Measurements from ENCODE around the gene MTMR12. TPM values are rescaled to one million over a fixed set of nuclear protein-coding genes. Genes with fewer than 3 reads are reported as not detected.
A peak's percentile ranks its signal among the peaks of the same experiment; 100 is the strongest.

Gene MTMR12
- total RNA-seq, 1 experiment from 2014 or later: 12.1 TPM

- Histone ChIP-seq H3K27me3 (no peaks in the 10 kb centered on the region), H3K9me3 (no peaks in the 10 kb centered on the region), H3K4me3 (no peak overlapping the region), H3K36me3 (peaks cover 41% of the 10 kb centered on the region)
- no peak for DNase-seq
These were observed 38.9 kb downstream of the MTMR12 start for GRCh38 chr5:32273821-32274220.

- Histone ChIP-seq H3K36me3 (peaks cover 45% of the 10 kb centered on the region), H3K9me3 (no peaks in the 10 kb centered on the region), H3K4me3 (no peak overlapping the region), H3K27me3 (no peaks in the 10 kb centered on the region)
- DNase-seq: no peak
These were observed 40.0 kb downstream of the MTMR12 start for GRCh38 chr5:32272746-32273145.

DNA sequence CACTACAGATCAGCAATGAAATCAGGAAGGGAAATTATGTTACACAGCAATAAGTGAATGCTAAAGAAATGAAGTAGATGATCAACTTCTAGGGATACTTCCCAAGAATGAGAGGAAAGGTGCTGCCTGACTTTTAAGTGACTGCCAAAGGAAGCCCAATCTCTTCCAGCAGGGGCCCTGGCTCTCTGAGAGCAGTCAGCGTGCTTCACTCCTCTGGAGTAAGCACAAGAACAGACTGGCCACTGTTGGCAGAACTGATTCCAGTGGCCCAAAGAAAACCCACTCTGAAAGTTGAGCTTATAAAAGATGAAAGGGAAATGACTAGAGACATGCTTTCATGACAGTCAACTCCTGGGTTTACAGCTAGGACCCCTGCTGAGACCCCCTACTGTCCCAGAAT, 41.8 kb downstream of the MTMR12 start:
- no peaks in the 10 kb centered on the region for H3K9me3 ChIP-seq
- no peak for DNase-seq
- H3K27me3 ChIP-seq: no peaks in the 10 kb centered on the region
- H3K4me3 ChIP-seq: no peak overlapping the region
- peaks cover 48% of the 10 kb centered on the region for H3K36me3 ChIP-seq

- no peaks in the 10 kb centered on the region for H3K9me3 ChIP-seq
- no peaks in the 10 kb centered on the region for H3K27me3 ChIP-seq
- peaks cover 44% of the 10 kb centered on the region for H3K36me3 ChIP-seq
- DNase-seq: no peak
- H3K4me3 ChIP-seq: no peak overlapping the region
These were observed 42.6 kb downstream of the MTMR12 start for GRCh38 chr5:32270178-32270577.

DNA sequence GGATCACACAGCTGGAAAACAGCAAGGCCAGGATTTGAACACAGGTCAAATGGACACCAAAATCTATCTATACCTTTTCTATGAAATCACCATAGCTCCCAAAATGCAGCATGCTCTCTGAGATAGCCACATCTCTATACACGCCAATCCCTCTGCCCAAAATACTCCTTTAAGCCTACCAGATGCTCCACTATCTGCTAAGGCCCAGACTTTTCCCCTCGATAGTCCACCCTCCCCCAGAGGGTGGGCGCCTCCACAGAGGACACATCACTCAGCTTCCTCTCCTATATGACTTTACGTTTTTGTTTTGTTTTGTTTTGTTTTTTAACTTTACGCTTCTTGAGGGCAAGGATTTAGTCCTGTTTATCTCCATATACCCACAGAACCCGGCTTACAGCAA, 46.8 kb downstream of the MTMR12 start:
- H3K36me3 ChIP-seq: peaks cover 45% of the 10 kb centered on the region
- DNase-seq: no peak
- H3K9me3 ChIP-seq: no peaks in the 10 kb centered on the region
- H3K4me3 ChIP-seq: no peak overlapping the region
- no peaks in the 10 kb centered on the region for H3K27me3 ChIP-seq

DNA sequence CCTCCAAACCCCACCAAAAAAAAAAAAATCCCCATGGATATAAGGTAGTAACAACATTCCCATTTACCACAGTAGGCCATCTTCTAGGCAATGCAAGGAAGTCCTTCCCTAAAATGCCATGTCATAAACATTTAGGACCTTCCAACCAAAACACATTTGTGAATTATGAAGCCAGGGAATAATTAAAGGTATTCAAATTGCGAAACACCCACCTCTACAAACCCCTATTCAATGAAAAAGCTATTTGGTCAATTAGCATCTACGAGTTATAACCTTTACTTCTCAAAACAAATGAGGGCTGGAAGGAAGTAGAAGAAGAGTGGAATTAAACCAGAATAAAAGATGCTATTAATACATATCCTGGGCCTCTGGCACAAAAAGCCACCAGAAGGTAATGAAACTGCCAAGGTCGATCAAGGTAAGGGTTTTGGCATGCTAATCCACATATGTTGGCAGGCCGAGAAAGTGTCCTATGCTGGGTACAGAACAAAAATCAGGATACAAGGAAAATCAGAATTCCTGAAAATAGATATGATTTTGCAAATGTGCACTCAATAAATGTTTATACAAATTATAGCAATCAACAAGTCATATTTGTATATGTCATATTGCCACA, 47.7 kb downstream of the MTMR12 start:
- Histone ChIP-seq H3K9me3 (no peaks in the 10 kb centered on the region), H3K4me3 (no peak overlapping the region), H3K36me3 (peaks cover 37% of the 10 kb centered on the region), H3K27me3 (no peaks in the 10 kb centered on the region)
- no peak for DNase-seq

DNA sequence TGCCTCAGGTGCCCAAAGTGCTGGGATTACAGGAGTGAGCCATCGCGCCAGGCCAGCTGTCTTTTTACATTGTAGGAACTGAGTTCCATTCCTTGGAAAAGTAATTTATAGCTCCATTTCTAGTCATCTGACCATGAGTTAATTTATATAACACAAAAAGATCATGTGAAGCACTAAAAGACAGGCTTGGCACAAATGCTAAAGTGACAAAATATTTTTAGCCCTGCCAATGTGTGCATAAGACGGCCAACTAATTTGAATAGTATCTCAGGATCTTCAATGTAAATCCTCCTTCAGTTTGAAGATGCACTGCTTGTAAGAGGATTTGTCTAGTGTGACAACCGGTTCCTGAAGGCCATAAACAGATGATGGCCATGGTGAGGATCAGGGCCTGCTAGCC, 49.1 kb downstream of the MTMR12 start:
- no peak for DNase-seq
- no peaks in the 10 kb centered on the region for H3K9me3 ChIP-seq
- H3K4me3 ChIP-seq: no peak overlapping the region
- no peaks in the 10 kb centered on the region for H3K27me3 ChIP-seq
- H3K36me3 ChIP-seq: peaks cover 42% of the 10 kb centered on the region

GRCh38 chr5:32261198-32261597, 51.5 kb downstream of the MTMR12 start:
- DNase-seq: no peak

DNA sequence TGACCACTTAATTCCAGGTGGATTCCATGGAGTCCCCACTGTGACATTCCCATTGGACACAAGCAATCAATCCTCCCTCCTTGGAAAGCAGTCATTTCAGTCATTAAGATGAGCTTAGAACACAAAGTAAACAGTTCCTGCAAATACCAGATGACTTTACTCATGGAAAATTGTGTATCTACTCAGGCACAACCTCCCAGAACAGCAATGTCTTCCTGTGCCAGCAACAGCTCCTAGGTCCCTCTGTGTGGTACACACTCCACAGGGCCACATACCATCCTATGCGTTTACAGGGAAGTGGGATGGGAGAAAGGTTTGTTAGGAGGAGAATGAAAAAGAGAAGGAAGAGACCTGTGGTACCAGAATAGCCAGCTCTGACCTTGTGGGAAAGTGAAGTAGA, 53.7 kb downstream of the MTMR12 start:
- H3K27me3 ChIP-seq: no peaks in the 10 kb centered on the region
- no peaks in the 10 kb centered on the region for H3K9me3 ChIP-seq
- no peak for DNase-seq
- H3K36me3 ChIP-seq: peaks cover 32% of the 10 kb centered on the region
- H3K4me3 ChIP-seq: no peak overlapping the region

More at GRCh38 chr5:32261198-32261597, 51.5 kb downstream of the MTMR12 start:
- H3K9me3 ChIP-seq: no peaks in the 10 kb centered on the region
- no peaks in the 10 kb centered on the region for H3K27me3 ChIP-seq
- peaks cover 35% of the 10 kb centered on the region for H3K36me3 ChIP-seq
- no peak overlapping the region for H3K4me3 ChIP-seq

- H3K4me3 ChIP-seq: no peak overlapping the region
- H3K36me3 ChIP-seq: peaks cover 33% of the 10 kb centered on the region
- H3K27me3 ChIP-seq: no peaks in the 10 kb centered on the region
- no peaks in the 10 kb centered on the region for H3K9me3 ChIP-seq
- DNase-seq: no peak
These were observed 54.3 kb downstream of the MTMR12 start for GRCh38 chr5:32258424-32258823.

- peak; percentile 17 for DNase-seq
- no peak overlapping the region for H3K4me3 ChIP-seq
- peaks cover 28% of the 10 kb centered on the region for H3K36me3 ChIP-seq
- no peaks in the 10 kb centered on the region for H3K27me3 ChIP-seq
- H3K9me3 ChIP-seq: no peaks in the 10 kb centered on the region
These were observed 57.2 kb downstream of the MTMR12 start for GRCh38 chr5:32255540-32255900.

DNA sequence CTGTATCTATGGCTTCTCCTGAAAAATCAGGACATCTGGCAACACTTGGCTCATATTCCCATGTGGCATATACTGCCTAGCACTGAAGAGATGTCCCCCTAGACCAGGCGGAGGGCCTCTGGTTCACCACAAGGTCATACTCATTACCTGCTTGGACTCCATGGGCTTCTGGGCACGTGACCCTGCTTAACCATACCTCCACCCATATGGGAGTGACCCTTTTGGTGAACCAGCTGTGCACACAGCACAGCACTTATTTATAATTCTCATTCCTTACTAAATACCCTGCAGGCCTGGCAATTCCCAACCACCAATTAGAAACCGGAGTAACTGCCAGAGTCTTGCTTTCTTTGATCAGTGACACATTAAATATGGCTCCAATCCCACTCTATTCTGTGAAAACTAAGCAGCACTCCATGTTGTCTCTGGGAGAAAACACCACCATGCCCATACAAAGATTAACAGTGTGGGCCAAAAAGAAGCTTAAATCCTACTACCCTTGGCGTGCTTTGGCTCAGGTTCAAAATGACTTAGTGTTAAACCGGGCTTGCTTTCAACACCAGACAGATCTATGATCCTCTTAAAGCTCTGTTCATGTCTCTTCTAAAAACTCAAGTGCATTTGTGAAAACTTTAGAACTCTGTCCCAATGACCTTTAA, 57.7 kb downstream of the MTMR12 start:
- peak; percentile 89 for DNase-seq
- Histone ChIP-seq H3K4me3 (no peak overlapping the region), H3K9me3 (no peaks in the 10 kb centered on the region), H3K36me3 (peaks cover 32% of the 10 kb centered on the region), H3K27me3 (no peaks in the 10 kb centered on the region)

DNA sequence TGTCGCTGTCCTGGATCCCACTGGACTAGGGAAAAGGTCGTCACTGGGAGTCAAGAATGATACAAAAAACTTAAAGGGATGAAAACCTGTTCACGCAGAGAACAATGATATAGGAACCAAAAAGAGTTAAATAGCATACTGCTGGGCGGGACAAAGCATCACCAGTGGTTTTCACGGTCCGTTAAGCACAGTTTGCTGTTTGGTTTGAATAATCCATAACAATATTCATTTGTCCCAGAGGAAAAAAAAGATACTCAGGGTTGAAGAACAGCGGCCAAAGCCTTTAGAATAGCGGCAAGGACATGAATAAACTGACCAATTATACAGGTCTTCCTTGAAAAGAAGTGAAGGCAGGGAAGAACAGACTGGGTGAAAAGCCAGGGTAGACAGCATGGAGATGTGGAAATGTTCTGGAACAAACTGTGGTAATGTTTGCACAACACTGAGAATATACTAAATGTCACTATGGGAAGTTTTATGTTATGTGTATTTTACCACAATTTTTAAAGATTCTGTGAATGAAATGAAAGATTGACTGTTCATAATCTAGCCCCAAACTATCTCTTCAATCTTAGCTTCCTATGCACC, 60.8 kb downstream of the MTMR12 start:
- Histone ChIP-seq H3K4me3 (no peak overlapping the region), H3K9me3 (no peaks in the 10 kb centered on the region), H3K27me3 (no peaks in the 10 kb centered on the region), H3K36me3 (peaks cover 35% of the 10 kb centered on the region)
- no peak for DNase-seq

GRCh38 chr5:32249668-32250067, 63.1 kb downstream of the MTMR12 start:
- Histone ChIP-seq H3K4me3 (no peak overlapping the region), H3K9me3 (no peaks in the 10 kb centered on the region), H3K36me3 (peaks cover 45% of the 10 kb centered on the region), H3K27me3 (no peaks in the 10 kb centered on the region)
- no peak for DNase-seq

DNA sequence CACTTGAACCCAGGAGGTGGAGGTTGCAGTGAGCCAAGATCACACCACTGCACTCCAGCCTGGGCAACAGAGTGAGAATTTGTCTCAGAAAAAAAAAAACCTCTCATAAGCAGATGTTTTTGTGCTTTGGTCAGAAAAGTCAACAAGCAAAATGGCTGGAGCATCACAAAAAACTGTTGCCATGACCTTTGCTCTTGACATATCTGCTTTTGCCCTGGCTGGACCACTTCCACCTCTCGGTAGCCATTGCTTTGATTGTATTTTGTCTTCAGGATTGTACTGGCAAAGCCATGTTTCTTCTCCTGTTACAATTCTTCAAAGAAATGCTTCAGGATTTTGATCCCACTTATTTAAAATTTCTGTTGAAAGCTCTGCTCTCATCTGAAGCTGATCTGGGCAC, 67.0 kb downstream of the MTMR12 start:
- no peak for DNase-seq
- H3K36me3 ChIP-seq: peaks cover 52% of the 10 kb centered on the region

DNA sequence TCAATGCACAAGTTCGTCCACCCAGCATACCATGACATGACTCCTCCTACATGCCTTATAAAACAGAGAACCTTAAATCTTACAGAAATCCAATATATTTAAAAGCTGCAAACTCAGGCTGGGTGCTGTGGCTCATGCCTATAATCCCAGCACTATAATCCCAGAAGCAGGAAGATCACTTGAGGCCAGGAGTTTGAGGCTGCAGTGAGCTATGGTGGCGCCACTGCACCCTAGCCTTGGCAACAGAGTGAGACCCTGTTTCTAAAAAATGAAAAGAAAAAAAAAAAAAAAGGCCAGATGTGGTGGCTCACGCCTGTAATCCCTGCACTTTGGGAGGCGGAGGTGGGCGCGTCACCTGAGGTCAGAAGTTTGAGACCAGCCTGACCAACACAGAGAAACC, 68.7 kb downstream of the MTMR12 start:
- peaks cover 49% of the 10 kb centered on the region for H3K36me3 ChIP-seq
- no peaks in the 10 kb centered on the region for H3K27me3 ChIP-seq
- H3K9me3 ChIP-seq: no peaks in the 10 kb centered on the region
- H3K4me3 ChIP-seq: no peak overlapping the region
- no peak for DNase-seq

More for the DNA sequence above, 67.0 kb downstream of the MTMR12 start:
- H3K27me3 ChIP-seq: no peaks in the 10 kb centered on the region
- no peaks in the 10 kb centered on the region for H3K9me3 ChIP-seq
- no peak overlapping the region for H3K4me3 ChIP-seq

DNA sequence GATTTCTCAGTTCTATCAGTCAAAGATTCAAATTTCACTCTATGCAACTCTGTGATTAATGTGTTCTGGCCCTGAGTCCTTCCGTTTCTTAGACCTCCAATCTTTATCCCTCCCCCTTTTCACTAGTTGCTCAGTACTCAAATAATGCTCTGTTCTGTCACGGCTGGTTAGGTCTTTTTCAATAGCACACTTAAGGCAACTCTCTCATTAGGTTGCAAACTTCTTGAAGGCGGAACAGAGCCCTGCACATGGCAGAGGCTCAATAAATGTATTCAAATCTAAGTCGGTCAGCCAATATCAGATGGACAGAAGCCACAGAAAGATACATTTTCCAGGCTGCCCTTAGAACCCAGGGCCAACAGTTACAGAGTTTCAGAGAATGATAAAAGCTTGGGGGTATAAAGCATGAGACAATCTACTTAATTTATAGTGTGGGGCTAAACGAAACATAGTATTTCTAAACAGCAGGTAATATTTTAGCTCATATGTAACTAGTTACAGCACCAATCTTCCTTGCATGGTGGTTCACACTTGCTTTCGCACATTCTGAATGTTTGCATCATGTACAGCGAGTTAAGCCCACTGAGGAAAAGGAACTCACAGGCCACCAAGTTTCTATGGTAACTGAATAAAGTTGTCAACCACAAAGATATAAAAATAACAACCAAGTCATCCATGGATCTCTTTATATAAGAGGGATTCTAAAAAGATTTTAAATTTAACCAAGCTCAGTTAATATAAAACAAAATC, 71.5 kb downstream of the MTMR12 start:
- Histone ChIP-seq H3K27me3 (no peaks in the 10 kb centered on the region), H3K4me3 (no peak overlapping the region)

More for the DNA sequence above, 71.5 kb downstream of the MTMR12 start:
- no peak for DNase-seq
- peaks cover 50% of the 10 kb centered on the region for H3K36me3 ChIP-seq
- H3K9me3 ChIP-seq: no peaks in the 10 kb centered on the region
